Panc1 (cell line): ENCODE measurements around the gene FOSL2. TPM values are rescaled to one million over a fixed set of nuclear protein-coding genes. Genes with fewer than 3 reads are reported as not detected.

ENCODE experiments used
- ATAC-seq: fragments of 200-7000 bp; cut with Tn5 transposase; 2 replicates; pipeline ENCODE4 v1.9.1; 2020; ENCODE audit warnings: mild to moderate bottlenecking, moderate library complexity
- BruUV-seq: library from RNA; stranded (reverse); fragments of 400-500 nt; replicated peaks from 2 replicates; lab custom pipeline; 2021; lab: Mats Ljungman, UMichigan
- CTCF ChIA-PET: fragments of 300-600 bp; sonication (Branson Sonifier 250); formaldehyde crosslinking; loops from one replicate; lab custom pipeline; 2022; ENCODE audit warnings: antibody characterized with exemption; lab: Charles Lee
- POLR2A ChIA-PET: fragments of 300-600 bp; sonication (Branson Sonifier 250); formaldehyde crosslinking; loops from one replicate; lab custom pipeline; 2022; ENCODE audit warnings: antibody characterized with exemption; lab: Charles Lee
- DNase-seq: peaks from one replicate; pipeline ENCODE4 v3.0.0-alpha.2; 2010; ENCODE audit warnings: low read depth, low spot score
- H3K27ac ChIP-seq: 2 replicates; pipeline ENCODE4 v1.5.1; 2011; ENCODE audit warnings: mild to moderate bottlenecking, low read length, inconsistent platforms
- H3K27me3 ChIP-seq: fragments of 200-500 bp; sonication (Bioruptor generic); 2 replicates; pipeline ENCODE4 v1.6.0; 2014; ENCODE audit warnings: low read length, inconsistent platforms; ENCODE audit not compliant: control insufficient read depth, insufficient read depth
- H3K36me3 ChIP-seq: fragments of 200-500 bp; sonication (Bioruptor generic); 2 replicates; pipeline ENCODE4 v1.5.1; 2014; ENCODE audit warnings: inconsistent platforms, mild to moderate bottlenecking, low read length, moderate library complexity; ENCODE audit not compliant: control insufficient read depth, insufficient read depth
- H3K4me1 ChIP-seq: 2 replicates; pipeline ENCODE4 v1.5.1; 2011; ENCODE audit warnings: inconsistent platforms, mild to moderate bottlenecking, low read length, moderate library complexity; ENCODE audit not compliant: control insufficient read depth, insufficient read depth
- H3K4me3 ChIP-seq, 2 experiments: 2 replicates each; pipeline ENCODE4 v1.5.1; 2011 to 2012; ENCODE audit warnings: low read depth in 2 of 2, low read length in 2 of 2, mild to moderate bottlenecking in 2 of 2, inconsistent platforms in 1 of 2, moderate library complexity in 1 of 2
- H3K9me3 ChIP-seq: fragments of 200-500 bp; sonication (Bioruptor generic); 2 replicates; pipeline ENCODE4 v1.5.1; 2014; ENCODE audit warnings: low read depth, mild to moderate bottlenecking, inconsistent platforms, low read length, moderate library complexity; ENCODE audit not compliant: control insufficient read depth, insufficient read depth
- POLR2AphosphoS5 ChIP-seq: IDR thresholded peaks from 2 replicates; pipeline ENCODE4 v1.6.1; 2012; ENCODE audit warnings: mild to moderate bottlenecking, low read depth, low read length, moderate library complexity
- SIN3A ChIP-seq: IDR thresholded peaks from 2 replicates; pipeline ENCODE4 v1.6.1; 2012; ENCODE audit warnings: low read depth, mild to moderate bottlenecking, low read length, moderate library complexity, borderline replicate concordance; ENCODE audit not compliant: insufficient read depth
- TCF7L2 ChIP-seq: IDR thresholded peaks from 2 replicates; pipeline ENCODE4 v1.6.1; 2011; ENCODE audit warnings: mild to moderate bottlenecking, low read depth, low read length, inconsistent platforms
- in situ Hi-C: cut with HindIII; loops from 2 replicates; pipeline ENCODE4 v1.10.0; 2016; ENCODE audit warnings: low sequenced_read_pairs, low pct_unique_long_range_greater_than_20kb
- intact Hi-C: fragments of 100-400 bp; cut with micrococcal nuclease; formaldehyde crosslinking; loops from one replicate; pipeline ENCODE4 v1.10.0; 2022; ENCODE audit not compliant: unreplicated experiment
- total RNA-seq: library from RNA; stranded (reverse); gene quantifications from one replicate; pipeline ENCODE4 v1.2.1, GENCODE V29; 2021; ENCODE audit not compliant: unreplicated experiment
- TF ChIP-seq, protein P1 (sequence below): fragments of 450-650 bp; IDR thresholded peaks from 2 replicates; pipeline ENCODE4 v1.5.1; 2017; ENCODE audit warnings: mild to moderate bottlenecking
- TF ChIP-seq, protein P2 (sequence below), 2 experiments: IDR thresholded peaks; 2 replicates each; pipeline ENCODE4 v1.6.1; 2011 to 2012; ENCODE audit warnings: low read depth in 2 of 2, control low read depth in 1 of 2, low read length in 1 of 2, mild to moderate bottlenecking in 1 of 2, moderate library complexity in 1 of 2; ENCODE audit not compliant: insufficient read depth in 1 of 2

FOSL2 gene
- total RNA-seq, 1 experiment from 2014 or later = 29.0 TPM

DNA sequence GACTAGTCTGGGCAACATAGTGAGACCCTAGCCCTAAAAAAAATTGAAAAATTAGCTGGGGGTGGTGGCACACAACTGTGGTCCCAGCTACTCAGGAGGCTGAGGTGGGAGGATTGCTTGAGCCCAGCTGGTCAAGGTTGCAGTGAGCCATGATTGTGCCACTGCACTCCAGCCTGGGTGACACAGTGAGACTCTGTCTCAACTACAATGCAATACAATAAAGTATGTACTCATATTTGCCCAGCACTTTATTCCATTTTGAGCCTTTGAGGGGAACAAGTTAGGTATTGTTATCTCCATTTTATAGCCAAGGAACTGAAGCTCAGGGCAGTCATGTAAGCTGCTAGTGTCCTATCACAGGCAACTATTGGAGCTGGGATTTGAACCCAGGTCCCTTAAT is 53.9 kb downstream of the FOSL2 start:
- ChIA-PET CTCF (no interaction called here), POLR2A (no interaction called here)
- Histone ChIP-seq H3K27me3 (no peaks in the 10 kb centered on the region), H3K9me3 (no peaks in the 10 kb centered on the region), H3K4me1 (peaks cover 5% of the 10 kb centered on the region; the same call in 1 of the 2 replicates), H3K36me3 (no peaks in the 10 kb centered on the region), H3K27ac (no peak overlapping the region), H3K4me3 (no peak overlapping the region)
- TF ChIP-seq, protein P1, sequence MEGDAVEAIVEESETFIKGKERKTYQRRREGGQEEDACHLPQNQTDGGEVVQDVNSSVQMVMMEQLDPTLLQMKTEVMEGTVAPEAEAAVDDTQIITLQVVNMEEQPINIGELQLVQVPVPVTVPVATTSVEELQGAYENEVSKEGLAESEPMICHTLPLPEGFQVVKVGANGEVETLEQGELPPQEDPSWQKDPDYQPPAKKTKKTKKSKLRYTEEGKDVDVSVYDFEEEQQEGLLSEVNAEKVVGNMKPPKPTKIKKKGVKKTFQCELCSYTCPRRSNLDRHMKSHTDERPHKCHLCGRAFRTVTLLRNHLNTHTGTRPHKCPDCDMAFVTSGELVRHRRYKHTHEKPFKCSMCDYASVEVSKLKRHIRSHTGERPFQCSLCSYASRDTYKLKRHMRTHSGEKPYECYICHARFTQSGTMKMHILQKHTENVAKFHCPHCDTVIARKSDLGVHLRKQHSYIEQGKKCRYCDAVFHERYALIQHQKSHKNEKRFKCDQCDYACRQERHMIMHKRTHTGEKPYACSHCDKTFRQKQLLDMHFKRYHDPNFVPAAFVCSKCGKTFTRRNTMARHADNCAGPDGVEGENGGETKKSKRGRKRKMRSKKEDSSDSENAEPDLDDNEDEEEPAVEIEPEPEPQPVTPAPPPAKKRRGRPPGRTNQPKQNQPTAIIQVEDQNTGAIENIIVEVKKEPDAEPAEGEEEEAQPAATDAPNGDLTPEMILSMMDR = no peak
- TF ChIP-seq SIN3A (no peak), TCF7L2 (no peak), POLR2AphosphoS5 (no peak)
- TF ChIP-seq, protein P2, sequence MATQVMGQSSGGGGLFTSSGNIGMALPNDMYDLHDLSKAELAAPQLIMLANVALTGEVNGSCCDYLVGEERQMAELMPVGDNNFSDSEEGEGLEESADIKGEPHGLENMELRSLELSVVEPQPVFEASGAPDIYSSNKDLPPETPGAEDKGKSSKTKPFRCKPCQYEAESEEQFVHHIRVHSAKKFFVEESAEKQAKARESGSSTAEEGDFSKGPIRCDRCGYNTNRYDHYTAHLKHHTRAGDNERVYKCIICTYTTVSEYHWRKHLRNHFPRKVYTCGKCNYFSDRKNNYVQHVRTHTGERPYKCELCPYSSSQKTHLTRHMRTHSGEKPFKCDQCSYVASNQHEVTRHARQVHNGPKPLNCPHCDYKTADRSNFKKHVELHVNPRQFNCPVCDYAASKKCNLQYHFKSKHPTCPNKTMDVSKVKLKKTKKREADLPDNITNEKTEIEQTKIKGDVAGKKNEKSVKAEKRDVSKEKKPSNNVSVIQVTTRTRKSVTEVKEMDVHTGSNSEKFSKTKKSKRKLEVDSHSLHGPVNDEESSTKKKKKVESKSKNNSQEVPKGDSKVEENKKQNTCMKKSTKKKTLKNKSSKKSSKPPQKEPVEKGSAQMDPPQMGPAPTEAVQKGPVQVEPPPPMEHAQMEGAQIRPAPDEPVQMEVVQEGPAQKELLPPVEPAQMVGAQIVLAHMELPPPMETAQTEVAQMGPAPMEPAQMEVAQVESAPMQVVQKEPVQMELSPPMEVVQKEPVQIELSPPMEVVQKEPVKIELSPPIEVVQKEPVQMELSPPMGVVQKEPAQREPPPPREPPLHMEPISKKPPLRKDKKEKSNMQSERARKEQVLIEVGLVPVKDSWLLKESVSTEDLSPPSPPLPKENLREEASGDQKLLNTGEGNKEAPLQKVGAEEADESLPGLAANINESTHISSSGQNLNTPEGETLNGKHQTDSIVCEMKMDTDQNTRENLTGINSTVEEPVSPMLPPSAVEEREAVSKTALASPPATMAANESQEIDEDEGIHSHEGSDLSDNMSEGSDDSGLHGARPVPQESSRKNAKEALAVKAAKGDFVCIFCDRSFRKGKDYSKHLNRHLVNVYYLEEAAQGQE (IDR thresholded peaks at IDR 0.05; ENCODE audit: insufficient read depth in 1 of 2, low read depth in 2 of 2, low read length in 1 of 2) = no peak
- no peak for ATAC-seq
- in situ Hi-C loops = no loop called here
- intact Hi-C loops = no loop called here
- no peak for DNase-seq
- BruUV-seq = no TSS peak

DNA sequence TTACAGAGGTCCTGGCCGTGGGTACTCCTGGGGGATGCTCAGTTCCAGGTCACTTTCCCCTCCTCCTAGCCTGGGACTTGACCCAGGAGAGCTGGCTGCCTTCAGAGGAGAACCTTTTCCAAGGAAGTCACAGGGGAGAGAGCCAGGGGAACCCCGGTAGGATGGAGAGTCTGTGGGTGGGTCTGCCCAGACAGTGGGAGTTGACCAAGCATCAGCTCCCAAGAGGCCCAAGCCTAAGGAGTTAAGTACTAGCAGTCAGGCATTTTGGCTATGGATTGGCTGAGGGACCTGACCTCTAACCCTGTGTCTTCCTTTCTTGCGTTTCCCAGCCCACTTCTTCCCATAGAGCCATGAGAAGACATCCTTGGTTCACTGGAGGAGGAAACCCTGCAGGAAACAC is 54.4 kb downstream of the FOSL2 start:
- DNase-seq (no peak), ATAC-seq (no peak)
- Histone ChIP-seq H3K4me1 (peaks cover 5% of the 10 kb centered on the region; the same call in 1 of the 2 replicates), H3K27me3 (no peaks in the 10 kb centered on the region), H3K9me3 (no peaks in the 10 kb centered on the region), H3K4me3 (no peak overlapping the region), H3K36me3 (no peaks in the 10 kb centered on the region), H3K27ac (no peak overlapping the region)
- BruUV-seq = no TSS peak
- ChIA-PET CTCF (no interaction called here), POLR2A (no interaction called here)
- in situ Hi-C loops (no loop called here), intact Hi-C loops (no loop called here)
- TF ChIP-seq POLR2AphosphoS5 = no peak
- no peak for TF ChIP-seq SIN3A
- TF ChIP-seq, protein P2 (IDR thresholded peaks at IDR 0.05; ENCODE audit: insufficient read depth in 1 of 2, low read depth in 2 of 2, low read length in 1 of 2) = no peak
- TF ChIP-seq, protein P1 = no peak
- TF ChIP-seq TCF7L2 = no peak
